ENCODE results near the gene PIK3IP1.

PIK3IP1 gene

DNA sequence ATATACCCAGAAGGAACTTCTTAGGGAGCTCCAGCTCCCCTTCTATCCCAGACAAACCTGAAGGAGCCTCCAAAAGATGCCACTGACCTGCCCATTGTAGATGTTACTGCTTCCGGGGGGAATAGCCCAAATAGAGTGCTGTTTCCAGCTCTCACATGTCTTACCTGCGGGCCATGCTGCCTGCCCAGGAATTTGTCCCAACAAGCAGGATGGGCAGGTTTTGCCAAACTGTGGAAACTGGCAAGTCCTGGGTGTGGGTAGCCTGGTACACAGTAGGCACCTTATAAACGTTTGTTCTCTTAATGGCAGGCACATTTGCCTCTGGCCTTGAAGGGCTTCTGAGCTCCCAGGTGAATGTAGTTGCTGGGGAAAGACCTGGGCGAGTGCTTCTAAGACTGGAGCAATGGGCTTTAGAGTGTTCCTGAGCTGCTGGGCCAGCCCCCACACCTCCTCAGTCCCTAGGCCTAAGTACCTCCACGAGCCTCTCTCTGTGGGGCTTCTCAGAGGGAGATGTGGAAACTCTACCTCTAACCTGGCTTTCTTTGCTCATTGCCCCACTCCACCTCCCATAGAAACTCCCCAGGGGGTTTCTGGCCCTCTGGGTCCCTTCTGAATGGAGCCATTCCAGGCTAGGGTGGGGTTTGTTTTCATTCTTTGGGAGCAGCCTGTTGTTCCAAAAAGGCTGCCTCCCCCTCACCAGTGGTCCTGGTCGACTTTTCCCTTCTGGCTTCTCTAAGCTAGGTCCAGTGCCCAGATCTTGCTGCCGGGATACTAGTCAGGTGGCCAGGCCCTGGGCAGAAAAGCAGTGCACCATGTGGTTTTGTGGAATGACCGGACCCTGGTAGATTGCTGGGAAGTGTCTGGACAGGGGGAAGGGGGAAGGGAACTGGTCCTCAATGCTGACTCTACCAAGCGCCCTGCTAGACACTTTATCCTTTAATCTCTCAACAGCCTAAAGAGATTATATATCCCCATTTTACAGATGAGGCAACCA lies 43.0 kb downstream of the PIK3IP1 start:
- TF ChIP-seq POLR2AphosphoS5 (IDR thresholded peaks at IDR 0.05; ENCODE audit: low read depth, low read length) (no peak), TAF1 (IDR thresholded peaks at IDR 0.05; ENCODE audit: borderline replicate concordance, insufficient read depth, low read length) (no peak)
- TF ChIP-seq, protein P1, sequence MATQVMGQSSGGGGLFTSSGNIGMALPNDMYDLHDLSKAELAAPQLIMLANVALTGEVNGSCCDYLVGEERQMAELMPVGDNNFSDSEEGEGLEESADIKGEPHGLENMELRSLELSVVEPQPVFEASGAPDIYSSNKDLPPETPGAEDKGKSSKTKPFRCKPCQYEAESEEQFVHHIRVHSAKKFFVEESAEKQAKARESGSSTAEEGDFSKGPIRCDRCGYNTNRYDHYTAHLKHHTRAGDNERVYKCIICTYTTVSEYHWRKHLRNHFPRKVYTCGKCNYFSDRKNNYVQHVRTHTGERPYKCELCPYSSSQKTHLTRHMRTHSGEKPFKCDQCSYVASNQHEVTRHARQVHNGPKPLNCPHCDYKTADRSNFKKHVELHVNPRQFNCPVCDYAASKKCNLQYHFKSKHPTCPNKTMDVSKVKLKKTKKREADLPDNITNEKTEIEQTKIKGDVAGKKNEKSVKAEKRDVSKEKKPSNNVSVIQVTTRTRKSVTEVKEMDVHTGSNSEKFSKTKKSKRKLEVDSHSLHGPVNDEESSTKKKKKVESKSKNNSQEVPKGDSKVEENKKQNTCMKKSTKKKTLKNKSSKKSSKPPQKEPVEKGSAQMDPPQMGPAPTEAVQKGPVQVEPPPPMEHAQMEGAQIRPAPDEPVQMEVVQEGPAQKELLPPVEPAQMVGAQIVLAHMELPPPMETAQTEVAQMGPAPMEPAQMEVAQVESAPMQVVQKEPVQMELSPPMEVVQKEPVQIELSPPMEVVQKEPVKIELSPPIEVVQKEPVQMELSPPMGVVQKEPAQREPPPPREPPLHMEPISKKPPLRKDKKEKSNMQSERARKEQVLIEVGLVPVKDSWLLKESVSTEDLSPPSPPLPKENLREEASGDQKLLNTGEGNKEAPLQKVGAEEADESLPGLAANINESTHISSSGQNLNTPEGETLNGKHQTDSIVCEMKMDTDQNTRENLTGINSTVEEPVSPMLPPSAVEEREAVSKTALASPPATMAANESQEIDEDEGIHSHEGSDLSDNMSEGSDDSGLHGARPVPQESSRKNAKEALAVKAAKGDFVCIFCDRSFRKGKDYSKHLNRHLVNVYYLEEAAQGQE (IDR thresholded peaks at IDR 0.05; ENCODE audit: insufficient read depth in 1 of 2, low read depth in 2 of 2, low read length in 2 of 2): no peak

DNA sequence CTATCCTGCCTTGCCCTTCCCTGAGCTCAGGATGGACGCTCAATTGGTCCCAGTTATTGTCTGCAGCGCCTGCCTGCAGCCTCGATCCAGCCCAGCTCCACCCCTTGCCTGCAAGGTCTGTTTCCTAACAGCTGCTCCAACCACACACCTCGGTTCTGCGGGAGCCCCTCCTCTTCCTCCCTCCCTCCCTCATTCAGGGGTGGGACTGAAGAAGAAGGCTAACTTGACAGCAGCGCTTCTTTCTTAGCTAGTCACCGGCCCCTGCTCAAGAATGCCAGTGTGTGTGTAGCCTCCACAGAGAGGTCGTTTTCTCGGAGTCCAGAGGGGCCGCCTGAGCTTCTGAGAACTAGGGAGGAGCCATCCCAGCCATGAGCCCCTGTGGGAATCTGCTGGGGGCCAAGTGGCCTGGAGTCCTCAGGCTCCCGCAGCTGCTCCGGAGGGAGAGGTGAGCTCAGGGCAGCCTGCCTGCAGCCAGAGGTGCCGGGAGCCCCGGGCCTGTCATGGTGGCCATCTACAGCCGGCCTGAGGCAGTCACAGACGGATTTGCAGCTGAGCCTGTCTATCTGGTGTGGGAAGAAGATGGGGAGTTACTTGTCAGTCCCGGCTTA lies 44.0 kb downstream of the PIK3IP1 start:
- TF ChIP-seq POLR2AphosphoS5 (IDR thresholded peaks at IDR 0.05; ENCODE audit: low read depth, low read length) (peak; percentile 63; the same call in 1 of the 2 replicates), SIN3A (IDR thresholded peaks at IDR 0.05; ENCODE audit: borderline replicate concordance, insufficient read depth, low read length) (no peak)

DNA sequence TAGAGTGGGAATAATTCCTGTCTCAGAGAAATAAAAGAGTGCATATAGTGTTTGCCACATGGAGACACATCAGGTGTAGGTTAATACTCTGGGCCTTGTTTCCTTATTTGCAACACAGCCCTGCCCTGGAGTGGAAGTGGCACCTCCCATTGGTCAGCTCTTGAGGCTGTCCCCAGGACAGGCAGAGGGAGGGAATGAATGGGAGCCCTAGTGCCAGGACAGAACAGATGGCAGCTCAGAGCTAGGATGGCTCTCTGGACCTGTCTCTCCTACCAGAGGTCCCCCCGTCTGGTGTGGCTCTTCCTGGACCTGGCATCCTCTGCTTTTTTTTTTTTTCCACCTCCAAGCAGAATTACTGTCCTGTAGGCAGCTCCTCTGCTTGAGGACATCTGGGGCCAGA lies 44.6 kb downstream of the PIK3IP1 start:
- no peak for TF ChIP-seq TAF1 (IDR thresholded peaks at IDR 0.05; ENCODE audit: borderline replicate concordance, insufficient read depth, low read length)
- TF ChIP-seq FOXP2 (optimal IDR thresholded peaks at IDR 0.05; ENCODE audit: borderline replicate concordance, extremely low read depth, extremely low read length, insufficient read depth): no peak
- TF ChIP-seq, protein P1 (IDR thresholded peaks at IDR 0.05; ENCODE audit: insufficient read depth in 1 of 2, low read depth in 2 of 2, low read length in 2 of 2): no peak
- no peak for TF ChIP-seq SIN3A (IDR thresholded peaks at IDR 0.05; ENCODE audit: borderline replicate concordance, insufficient read depth, low read length)
- no peak for TF ChIP-seq POLR2AphosphoS5 (IDR thresholded peaks at IDR 0.05; ENCODE audit: low read depth, low read length)

DNA sequence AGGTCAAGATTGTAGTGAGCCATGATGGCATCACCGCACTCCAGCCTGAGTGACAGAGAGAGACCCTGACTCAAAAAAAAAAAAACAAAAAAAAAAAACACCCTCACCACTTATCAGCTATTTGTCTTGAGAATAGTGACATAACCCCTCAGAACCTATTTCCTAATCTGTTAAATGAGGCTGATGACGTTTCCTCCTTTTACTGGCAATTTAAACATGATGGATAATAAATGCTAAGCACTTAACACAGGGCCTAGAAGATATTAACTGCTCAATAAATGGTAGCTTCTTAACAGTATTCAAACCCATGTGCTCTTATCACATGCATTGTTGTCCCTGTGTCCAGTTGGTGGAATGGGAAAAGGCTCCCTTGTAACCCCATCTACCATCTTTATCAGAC lies 45.6 kb downstream of the PIK3IP1 start:
- TF ChIP-seq POLR2AphosphoS5 (IDR thresholded peaks at IDR 0.05; ENCODE audit: low read depth, low read length): no peak
- no peak for TF ChIP-seq FOXP2 (optimal IDR thresholded peaks at IDR 0.05; ENCODE audit: borderline replicate concordance, extremely low read depth, extremely low read length, insufficient read depth)
- TF ChIP-seq TAF1 (IDR thresholded peaks at IDR 0.05; ENCODE audit: borderline replicate concordance, insufficient read depth, low read length): no peak
- TF ChIP-seq, protein P1 (IDR thresholded peaks at IDR 0.05; ENCODE audit: insufficient read depth in 1 of 2, low read depth in 2 of 2, low read length in 2 of 2): no peak
- TF ChIP-seq SIN3A (IDR thresholded peaks at IDR 0.05; ENCODE audit: borderline replicate concordance, insufficient read depth, low read length): no peak

DNA sequence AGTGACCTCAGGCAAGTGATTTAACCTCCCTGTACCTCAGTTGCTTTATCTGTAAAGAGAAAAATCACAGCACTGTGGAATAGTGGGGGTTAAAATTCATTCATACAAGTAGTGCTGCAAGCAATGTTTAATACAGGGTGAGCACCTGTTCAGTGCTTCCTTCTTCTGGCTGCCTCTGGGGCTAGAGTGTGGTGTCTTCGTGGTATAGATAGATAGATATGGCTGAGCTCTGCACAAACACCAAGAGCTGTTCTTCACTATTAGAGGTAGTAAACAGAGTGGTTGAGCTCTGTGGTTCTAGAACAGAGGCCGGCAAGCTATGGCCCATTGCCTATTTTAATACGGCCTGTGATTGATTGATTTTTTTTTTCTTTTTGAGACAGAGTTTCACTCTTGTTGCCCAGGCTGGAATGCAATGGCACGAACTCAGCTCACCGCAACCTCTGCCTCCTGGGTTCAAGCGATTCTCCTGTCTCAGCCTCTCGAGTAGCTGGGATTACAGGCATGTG lies 47.3 kb downstream of the PIK3IP1 start:
- no peak for TF ChIP-seq FOXP2 (optimal IDR thresholded peaks at IDR 0.05; ENCODE audit: borderline replicate concordance, extremely low read depth, extremely low read length, insufficient read depth)
- no peak for TF ChIP-seq POLR2AphosphoS5 (IDR thresholded peaks at IDR 0.05; ENCODE audit: low read depth, low read length)
- TF ChIP-seq, protein P1 (IDR thresholded peaks at IDR 0.05; ENCODE audit: insufficient read depth in 1 of 2, low read depth in 2 of 2, low read length in 2 of 2): no peak
- TF ChIP-seq SIN3A (IDR thresholded peaks at IDR 0.05; ENCODE audit: borderline replicate concordance, insufficient read depth, low read length): no peak
- no peak for TF ChIP-seq TAF1 (IDR thresholded peaks at IDR 0.05; ENCODE audit: borderline replicate concordance, insufficient read depth, low read length)
